C4-2B (cell line): ENCODE results near the gene VDAC2.

Source experiments
- H3K27ac ChIP-seq: fragments of 450-650 bp; 2 replicates; pipeline ENCODE4 v1.5.1; 2017
- CTCF ChIP-seq: fragments of 450-650 bp; conservative IDR thresholded peaks from 2 replicates; pipeline ENCODE4 v1.5.1; 2017; ENCODE audit warnings: mild to moderate bottlenecking
- ZFX ChIP-seq: fragments of 450-650 bp; IDR thresholded peaks from 2 replicates; pipeline ENCODE4 v1.6.1; 2017

Gene VDAC2

DNA sequence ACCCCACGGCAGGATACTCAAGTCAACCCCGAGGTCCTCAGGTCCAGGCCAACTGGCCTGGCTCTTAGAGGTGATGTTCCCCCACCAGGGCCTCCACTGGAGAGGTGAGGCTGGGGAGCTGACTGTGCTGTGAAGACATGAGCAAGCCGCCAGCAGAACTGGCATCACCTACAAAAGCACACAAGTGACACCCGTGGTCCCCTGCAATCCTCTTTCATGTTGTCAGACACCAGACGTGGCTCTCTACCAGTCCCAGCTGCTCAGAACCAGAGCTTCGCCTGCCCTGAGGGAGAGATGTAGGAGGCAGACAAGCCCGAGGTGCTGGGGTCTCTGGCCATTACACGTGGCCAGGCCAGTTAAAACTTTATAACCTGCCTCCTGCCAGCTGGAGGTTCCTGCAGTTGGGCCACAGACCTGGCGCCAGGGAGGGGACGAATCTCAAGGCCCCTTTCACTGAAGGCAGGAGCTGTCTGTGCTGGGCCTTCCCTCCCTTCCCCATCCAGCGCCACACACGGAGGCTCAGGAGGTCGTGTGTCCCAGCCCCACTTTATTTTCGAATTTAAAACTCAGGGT is 22.9 kb downstream of the VDAC2 start:
- peak overlapping the region; percentile 97 for H3K27ac ChIP-seq

DNA sequence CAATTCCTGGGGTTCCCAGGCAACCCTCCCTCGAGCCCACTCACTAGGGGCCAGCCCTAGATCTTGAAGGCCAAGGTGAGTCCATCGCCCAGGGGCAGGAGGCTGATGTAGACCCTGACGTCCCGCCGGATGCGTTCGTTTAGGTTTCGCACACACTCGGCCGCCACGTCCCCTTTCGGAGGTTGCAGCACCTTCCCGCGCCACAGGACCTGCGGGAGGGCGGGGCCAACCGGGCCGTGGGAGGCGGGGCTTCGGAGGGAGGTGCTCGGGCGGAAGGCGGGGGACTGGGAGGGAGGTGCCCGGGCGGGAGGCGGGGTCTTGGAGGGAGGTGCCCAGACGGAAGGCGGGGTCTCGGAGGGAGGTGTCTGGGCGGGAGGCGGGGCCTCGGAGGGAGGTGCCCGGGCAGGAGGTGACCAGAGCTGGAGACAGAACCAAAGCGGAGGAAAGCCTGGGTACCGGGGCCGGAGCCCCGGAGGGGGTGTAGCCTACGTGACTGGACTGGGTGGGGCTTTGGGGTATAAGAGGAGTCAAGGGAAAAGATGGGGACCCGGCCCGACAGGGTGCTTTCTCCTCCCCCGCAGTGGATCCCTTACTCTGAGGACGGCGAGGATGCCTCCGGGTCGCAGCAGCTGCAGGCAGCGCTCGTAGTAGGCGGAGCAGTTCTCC is 23.6 kb downstream of the VDAC2 start:
- peak overlapping the region; percentile 97 for H3K27ac ChIP-seq
- TF ChIP-seq ZFX: no peak
- TF ChIP-seq CTCF: no peak

More for the DNA sequence above, 22.9 kb downstream of the VDAC2 start:
- no peak for TF ChIP-seq ZFX
- TF ChIP-seq CTCF: no peak

DNA sequence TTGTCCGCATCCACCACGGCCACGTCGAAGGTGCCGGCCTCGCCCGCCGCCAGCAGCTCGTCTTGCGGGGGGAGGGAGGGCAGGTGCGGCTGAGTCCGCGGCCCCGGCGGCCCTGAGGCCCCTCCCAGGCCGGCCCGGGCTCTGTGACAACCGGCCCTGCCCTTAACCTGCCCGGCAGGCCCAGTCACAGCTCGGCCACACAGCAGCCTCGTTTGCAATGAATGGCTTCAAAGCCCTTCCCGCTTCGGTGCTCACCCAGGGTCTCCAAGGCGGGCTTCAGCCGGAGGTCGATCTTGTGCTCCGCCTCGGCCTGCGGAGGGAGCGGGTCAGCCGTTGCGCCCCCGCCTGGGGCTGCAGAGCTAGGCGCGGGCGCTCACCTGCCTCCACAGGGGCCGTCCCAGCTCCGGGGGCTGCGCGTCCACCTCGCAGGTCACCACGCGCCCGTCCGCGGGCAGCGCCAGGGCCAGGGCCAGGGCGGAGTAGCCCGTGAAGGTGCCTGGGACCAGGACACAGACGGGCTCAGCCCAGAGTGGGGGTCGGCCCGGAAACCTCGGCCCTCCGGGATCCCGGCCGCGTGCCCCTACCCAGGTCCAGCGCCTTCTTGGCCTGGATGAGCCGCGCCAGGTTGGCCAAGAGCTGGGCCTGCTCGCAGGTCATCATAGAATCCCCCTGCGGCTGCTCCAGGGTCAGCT is 24.2 kb downstream of the VDAC2 start:
- peak overlapping the region; percentile 97 for H3K27ac ChIP-seq

GRCh38 chr10:75235375-75236177 is 25.0 kb downstream of the VDAC2 start, which contains the start of gene COMTD1:
Gene COMTD1, minus strand, starts transcription at chr10:75235957. Its CDS starts 29 bp downstream, at chr10:75235928.
- TF ChIP-seq ZFX: no peak
- TF ChIP-seq CTCF: peak; percentile 100
- peak within 1 kb of the TSS; percentile 97 for H3K27ac ChIP-seq

More for the DNA sequence above, 24.2 kb downstream of the VDAC2 start:
- TF ChIP-seq ZFX (peak; percentile 63), CTCF (no peak)

DNA sequence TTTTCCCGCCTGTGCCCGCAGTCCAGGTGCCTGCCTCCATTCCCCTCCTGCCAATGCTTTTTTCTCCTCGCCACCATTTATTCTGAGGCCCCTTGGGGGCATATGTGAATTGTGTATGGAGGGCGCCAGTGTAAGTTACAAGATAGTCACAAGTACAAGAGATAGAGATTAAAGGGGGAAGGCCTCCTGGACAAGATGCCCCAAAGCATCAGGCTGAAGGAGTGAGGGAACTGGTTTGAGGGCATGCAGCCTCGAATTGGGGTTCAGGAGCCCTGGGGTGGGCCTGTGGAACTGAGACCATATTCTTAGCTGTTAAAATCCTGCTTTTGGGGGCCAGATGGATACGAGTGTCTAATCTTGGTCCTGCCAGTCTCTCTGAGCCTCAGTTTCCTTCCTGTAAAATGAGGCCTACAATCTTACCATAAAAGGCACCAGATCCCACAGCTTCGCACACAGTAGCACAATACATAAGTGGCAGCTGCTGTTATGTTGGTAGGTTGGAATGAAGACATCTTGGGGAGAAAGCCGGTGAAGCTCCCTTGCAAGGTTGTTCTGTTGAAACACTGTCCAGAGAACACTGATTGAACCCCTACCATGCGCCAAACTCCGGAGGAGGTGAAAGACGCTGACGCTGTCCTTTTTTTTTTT is 25.7 kb downstream of the VDAC2 start:
- no peak for TF ChIP-seq ZFX
- peak; percentile 58 for TF ChIP-seq CTCF
- peak overlapping the region; percentile 97 for H3K27ac ChIP-seq

DNA sequence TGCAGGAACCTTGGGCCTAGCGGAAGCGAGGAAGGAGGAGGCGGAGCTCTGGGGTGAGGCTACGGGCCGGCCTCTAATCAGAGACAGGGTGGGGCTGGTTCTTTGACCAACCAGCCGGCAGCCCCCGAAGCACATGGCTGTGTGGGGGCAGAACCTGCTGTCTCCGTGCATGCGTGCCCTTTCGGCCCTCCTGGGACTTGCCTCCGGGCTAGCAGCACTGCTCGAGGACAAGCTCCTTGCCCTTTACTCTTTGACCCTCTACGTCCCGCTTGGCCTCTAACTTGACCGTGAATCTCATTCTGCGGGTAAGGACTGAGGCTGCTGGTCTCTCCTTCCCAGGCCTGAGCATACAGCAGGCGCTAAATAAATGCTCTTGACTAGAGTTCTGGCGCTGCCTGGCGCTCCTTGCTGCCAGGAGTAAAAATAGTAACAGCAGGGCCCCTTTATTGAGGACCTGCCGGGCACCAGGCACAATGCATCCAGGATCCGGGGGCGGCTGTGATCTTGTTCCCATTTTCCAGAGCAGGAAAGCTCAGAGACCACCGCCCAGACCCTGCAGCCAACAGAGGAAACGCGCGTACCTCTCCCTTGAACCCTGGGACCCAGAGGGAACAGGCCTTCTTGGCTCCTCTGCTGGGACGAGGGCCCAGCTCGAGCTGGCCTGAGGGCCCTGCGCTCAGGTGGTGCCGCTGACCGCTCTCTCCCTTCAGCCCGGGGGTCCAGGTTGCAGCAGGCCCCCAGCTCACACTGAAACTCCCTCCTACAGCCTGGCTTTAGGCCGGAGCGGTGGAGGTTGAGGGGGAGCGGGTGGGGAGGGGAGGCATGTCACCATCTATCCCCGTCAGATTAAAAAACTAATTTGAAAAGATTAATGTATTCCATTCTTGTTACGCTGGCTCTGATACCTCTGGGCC is 27.8 kb downstream of the VDAC2 start:
- no peak overlapping the region for H3K27ac ChIP-seq
- TF ChIP-seq CTCF (no peak), ZFX (no peak)
